ENCODE results near the gene MT3. TPM values are rescaled to one million over a fixed set of nuclear protein-coding genes. Genes with fewer than 3 reads are reported as not detected.

Gene MT3
- total RNA-seq, 1 donor, result not detected

DNA sequence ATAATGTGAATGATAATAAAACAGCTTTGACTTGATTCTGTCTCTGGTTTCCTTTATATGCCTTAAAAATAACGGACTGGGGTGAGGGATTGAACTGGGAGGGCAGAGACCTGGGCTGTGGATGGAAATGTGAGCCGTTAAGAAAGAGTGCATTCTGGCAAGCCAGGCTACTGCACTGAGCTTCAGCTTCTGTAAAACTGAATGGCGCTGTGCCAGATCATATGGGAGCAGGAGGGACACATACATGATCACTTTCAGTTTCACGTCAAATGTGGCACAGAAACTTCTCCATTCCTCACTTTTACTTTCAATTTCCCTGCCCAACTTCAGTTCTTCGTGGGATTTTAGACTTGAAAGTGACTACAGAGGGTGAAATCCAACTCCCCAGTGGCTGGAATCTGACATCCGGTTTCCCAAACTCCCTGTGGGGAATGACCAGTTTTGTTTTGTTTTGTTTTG, 20.2 kb downstream of the MT3 start:
- peak overlapping the region; percentile 60 for H3K4me3 ChIP-seq (ENCODE audit: low read depth, low read length)
- peak; percentile 97 for DNase-seq (ENCODE audit: low read depth)
- TF ChIP-seq, protein P1, sequence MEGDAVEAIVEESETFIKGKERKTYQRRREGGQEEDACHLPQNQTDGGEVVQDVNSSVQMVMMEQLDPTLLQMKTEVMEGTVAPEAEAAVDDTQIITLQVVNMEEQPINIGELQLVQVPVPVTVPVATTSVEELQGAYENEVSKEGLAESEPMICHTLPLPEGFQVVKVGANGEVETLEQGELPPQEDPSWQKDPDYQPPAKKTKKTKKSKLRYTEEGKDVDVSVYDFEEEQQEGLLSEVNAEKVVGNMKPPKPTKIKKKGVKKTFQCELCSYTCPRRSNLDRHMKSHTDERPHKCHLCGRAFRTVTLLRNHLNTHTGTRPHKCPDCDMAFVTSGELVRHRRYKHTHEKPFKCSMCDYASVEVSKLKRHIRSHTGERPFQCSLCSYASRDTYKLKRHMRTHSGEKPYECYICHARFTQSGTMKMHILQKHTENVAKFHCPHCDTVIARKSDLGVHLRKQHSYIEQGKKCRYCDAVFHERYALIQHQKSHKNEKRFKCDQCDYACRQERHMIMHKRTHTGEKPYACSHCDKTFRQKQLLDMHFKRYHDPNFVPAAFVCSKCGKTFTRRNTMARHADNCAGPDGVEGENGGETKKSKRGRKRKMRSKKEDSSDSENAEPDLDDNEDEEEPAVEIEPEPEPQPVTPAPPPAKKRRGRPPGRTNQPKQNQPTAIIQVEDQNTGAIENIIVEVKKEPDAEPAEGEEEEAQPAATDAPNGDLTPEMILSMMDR (IDR thresholded peaks at IDR 0.05; ENCODE audit: insufficient read depth, low read depth, low read length), result no peak

DNA sequence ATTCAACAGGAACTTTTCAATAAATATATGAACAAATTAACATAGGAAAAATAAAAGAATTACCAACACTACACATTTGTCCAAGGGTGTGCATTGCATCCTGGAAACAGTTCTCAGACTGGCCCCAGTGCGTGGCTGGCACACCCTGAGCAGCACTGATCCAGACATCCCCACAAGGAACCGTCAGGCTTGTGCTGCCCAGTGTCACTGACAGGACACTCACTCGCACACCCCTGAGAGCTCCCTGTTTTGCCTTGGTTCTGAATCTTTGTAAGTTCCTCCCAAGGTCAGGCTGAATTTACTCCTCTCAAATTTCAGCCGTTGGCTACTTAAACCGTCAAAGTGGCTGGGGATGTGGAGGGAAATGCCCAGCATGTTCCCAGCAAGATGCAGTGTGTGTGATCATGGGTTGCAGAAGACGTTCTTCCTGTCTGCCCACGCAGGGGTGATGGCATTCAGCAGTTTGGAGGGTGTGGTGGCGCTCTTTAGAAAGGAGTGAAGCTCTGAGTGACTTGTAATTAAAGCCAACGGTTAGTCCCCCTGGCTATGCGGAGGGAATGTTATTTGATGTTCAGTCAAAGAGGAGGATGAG, 20.8 kb downstream of the MT3 start:
- peak overlapping the region; percentile 60 for H3K4me3 ChIP-seq (ENCODE audit: low read depth, low read length)
- TF ChIP-seq, protein P1 (IDR thresholded peaks at IDR 0.05; ENCODE audit: insufficient read depth, low read depth, low read length), result no peak
- peak; percentile 93 for DNase-seq (ENCODE audit: low read depth)

DNA sequence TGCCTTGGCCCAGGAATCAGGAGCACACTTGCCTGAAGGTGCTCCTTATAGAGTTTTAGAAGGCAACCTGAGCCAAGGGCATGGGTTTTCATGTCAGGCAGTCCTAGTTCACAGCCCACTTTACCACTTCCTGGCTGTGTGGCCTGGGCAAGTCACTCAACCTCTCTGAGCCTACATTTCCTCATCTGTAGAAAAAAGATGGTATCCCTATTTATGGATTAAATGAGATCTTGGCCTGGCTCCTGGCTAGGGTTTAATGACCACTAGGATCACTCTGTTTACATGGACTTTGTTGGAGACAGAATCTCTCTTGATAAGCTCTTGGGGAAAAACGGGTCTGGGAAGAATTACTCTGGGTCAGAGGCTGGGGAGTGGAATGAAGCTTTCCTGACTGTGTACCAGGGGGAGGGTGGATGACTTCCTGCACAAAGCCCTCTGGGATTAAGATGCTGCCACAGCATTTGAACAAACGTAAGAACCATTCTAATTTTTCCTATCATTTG, 21.3 kb downstream of the MT3 start:
- H3K4me3 ChIP-seq (ENCODE audit: low read depth, low read length), result no peak overlapping the region
- TF ChIP-seq, protein P1 (IDR thresholded peaks at IDR 0.05; ENCODE audit: insufficient read depth, low read depth, low read length), result no peak
- peak; percentile 95 for DNase-seq (ENCODE audit: low read depth)

GRCh38 chr16:56611281-56611833, 22.0 kb downstream of the MT3 start:
- no peak overlapping the region for H3K4me3 ChIP-seq (ENCODE audit: low read depth, low read length)
- TF ChIP-seq, protein P1 (IDR thresholded peaks at IDR 0.05; ENCODE audit: insufficient read depth, low read depth, low read length), result no peak
- DNase-seq (ENCODE audit: low read depth), result peak; percentile 68

- TF ChIP-seq, protein P1 (IDR thresholded peaks at IDR 0.05; ENCODE audit: insufficient read depth, low read depth, low read length), result no peak
Measured at GRCh38 chr16:56613706-56614105, 24.4 kb downstream of the MT3 start.

GRCh38 chr16:56614549-56614991, 25.2 kb downstream of the MT3 start:
- H3K4me3 ChIP-seq (ENCODE audit: low read depth, low read length), result no peak overlapping the region
- peak; percentile 42 for DNase-seq (ENCODE audit: low read depth)
- TF ChIP-seq, protein P1 (IDR thresholded peaks at IDR 0.05; ENCODE audit: insufficient read depth, low read depth, low read length), result no peak

More at GRCh38 chr16:56613706-56614105, 24.4 kb downstream of the MT3 start:
- no peak overlapping the region for H3K4me3 ChIP-seq (ENCODE audit: low read depth, low read length)
- no peak for DNase-seq (ENCODE audit: low read depth)
